Measurements from ENCODE around the gene OTOF.
A peak's percentile ranks its signal among the peaks of the same experiment; 100 is the strongest.

The OTOF gene

DNA sequence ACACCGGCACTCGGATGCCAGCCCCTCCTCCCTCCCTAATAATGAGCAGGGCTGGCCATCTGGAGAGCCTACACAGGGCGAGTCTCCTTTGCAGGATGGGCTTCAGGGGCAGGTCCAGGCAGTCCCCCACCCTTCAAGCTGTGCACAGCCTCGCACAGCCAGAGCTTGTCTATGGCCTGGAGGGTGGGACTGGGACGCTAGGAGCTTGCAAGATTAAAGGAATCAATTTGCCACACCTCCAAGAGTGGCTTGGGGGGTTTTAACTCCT, 43.9 kb upstream of the OTOF start:
- TF ChIP-seq, protein P1, sequence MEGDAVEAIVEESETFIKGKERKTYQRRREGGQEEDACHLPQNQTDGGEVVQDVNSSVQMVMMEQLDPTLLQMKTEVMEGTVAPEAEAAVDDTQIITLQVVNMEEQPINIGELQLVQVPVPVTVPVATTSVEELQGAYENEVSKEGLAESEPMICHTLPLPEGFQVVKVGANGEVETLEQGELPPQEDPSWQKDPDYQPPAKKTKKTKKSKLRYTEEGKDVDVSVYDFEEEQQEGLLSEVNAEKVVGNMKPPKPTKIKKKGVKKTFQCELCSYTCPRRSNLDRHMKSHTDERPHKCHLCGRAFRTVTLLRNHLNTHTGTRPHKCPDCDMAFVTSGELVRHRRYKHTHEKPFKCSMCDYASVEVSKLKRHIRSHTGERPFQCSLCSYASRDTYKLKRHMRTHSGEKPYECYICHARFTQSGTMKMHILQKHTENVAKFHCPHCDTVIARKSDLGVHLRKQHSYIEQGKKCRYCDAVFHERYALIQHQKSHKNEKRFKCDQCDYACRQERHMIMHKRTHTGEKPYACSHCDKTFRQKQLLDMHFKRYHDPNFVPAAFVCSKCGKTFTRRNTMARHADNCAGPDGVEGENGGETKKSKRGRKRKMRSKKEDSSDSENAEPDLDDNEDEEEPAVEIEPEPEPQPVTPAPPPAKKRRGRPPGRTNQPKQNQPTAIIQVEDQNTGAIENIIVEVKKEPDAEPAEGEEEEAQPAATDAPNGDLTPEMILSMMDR (conservative IDR thresholded peaks at IDR 0.05; ENCODE audit: low read length): no peak
- no peak for TF ChIP-seq EZH2phosphoT487 (IDR thresholded peaks at IDR 0.05; ENCODE audit: borderline replicate concordance)
- Histone ChIP-seq H3K9me2 (replicated peaks; ENCODE audit: low read depth, low read length) (no peaks in the 10 kb centered on the region), H3K4me2 (ENCODE audit: low read depth, low read length, poor library complexity, severe bottlenecking) (no peak overlapping the region), H3K4me1 (ENCODE audit: insufficient read depth, low read length, poor library complexity, severe bottlenecking) (peaks cover 33% of the 10 kb centered on the region), H3K79me2 (ENCODE audit: insufficient read depth, low read length) (no peaks in the 10 kb centered on the region), H2AFZ (ENCODE audit: low read length) (no peak overlapping the region), H3K36me3 (ENCODE audit: insufficient read depth, low read length) (no peaks in the 10 kb centered on the region), H3K4me3 (ENCODE audit: low read length, poor library complexity, severe bottlenecking) (no peak overlapping the region), H3K9me3 (ENCODE audit: insufficient read depth, low read depth, low read length) (no peaks in the 10 kb centered on the region), H3F3A (ENCODE audit: low read depth) (0 out of 2 replicates have a peak, but pooled peaks cover 2% of the 10 kb centered on the region), H3K9ac (ENCODE audit: low read depth, low read length, poor library complexity, severe bottlenecking) (peak overlapping the region; percentile 34), H4K20me1 (ENCODE audit: insufficient read depth, low read length, poor library complexity, severe bottlenecking) (no peaks in the 10 kb centered on the region), H3K27me3 (ENCODE audit: insufficient read depth, low read length, poor library complexity, severe bottlenecking) (no peaks in the 10 kb centered on the region)

DNA sequence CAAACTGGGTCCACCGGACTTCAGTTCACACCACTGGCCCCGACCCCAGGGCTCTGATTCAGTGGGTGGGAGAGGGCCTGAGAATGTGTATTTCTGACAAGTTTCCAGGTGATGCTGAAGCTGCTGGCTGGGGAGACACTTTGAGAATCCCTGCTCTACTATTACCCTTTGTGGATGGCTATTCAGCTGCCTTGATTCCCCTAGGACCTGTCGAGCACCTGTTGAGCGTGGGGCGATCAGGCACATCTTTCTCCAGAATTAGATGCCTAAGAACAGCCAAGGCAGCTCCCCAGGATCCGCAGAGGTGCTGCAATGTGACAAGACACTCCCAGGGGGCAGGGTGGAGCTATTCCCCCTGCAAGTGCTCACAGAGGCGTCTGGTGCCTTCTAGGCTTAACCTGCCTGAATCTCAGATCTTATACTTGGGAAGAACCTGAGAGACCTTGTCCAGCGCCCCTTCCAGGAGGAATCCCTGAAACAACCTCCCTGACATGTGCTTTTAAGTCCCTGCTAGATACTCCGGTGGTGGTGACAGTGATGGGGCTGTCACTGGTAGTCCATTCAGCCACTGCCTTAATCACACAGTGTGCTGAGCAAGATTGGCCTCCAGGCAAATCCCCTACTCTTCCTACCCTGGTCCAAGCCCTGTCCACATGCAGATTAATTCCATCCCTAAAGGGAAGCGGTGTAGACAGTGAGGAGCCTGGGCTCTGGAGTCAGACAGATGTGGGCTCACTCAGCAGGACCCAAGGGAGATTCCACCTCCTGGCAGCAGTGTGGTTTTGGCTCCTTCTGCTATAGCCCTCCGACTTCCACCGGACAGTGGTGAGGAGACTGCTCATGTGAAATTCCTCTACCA, 43.4 kb upstream of the OTOF start:
- H3K4me3 ChIP-seq (ENCODE audit: low read length, poor library complexity, severe bottlenecking): no peak overlapping the region
- H3K9me3 ChIP-seq (ENCODE audit: insufficient read depth, low read depth, low read length): no peaks in the 10 kb centered on the region
- H3F3A ChIP-seq (ENCODE audit: low read depth): 0 out of 2 replicates have a peak, but pooled peaks cover 2% of the 10 kb centered on the region
- no peak for TF ChIP-seq EZH2phosphoT487 (IDR thresholded peaks at IDR 0.05; ENCODE audit: borderline replicate concordance)
- TF ChIP-seq, protein P1 (conservative IDR thresholded peaks at IDR 0.05; ENCODE audit: low read length): peak; percentile 69
- H3K4me2 ChIP-seq (ENCODE audit: low read depth, low read length, poor library complexity, severe bottlenecking): no peak overlapping the region
- H3K36me3 ChIP-seq (ENCODE audit: insufficient read depth, low read length): no peaks in the 10 kb centered on the region
- no peaks in the 10 kb centered on the region for H3K79me2 ChIP-seq (ENCODE audit: insufficient read depth, low read length)
- peak overlapping the region; percentile 34 for H3K9ac ChIP-seq (ENCODE audit: low read depth, low read length, poor library complexity, severe bottlenecking)
- H3K4me1 ChIP-seq (ENCODE audit: insufficient read depth, low read length, poor library complexity, severe bottlenecking): peaks cover 33% of the 10 kb centered on the region
- no peak overlapping the region for H2AFZ ChIP-seq (ENCODE audit: low read length)
- no peaks in the 10 kb centered on the region for H4K20me1 ChIP-seq (ENCODE audit: insufficient read depth, low read length, poor library complexity, severe bottlenecking)
- H3K27me3 ChIP-seq (ENCODE audit: insufficient read depth, low read length, poor library complexity, severe bottlenecking): no peaks in the 10 kb centered on the region
- no peaks in the 10 kb centered on the region for H3K9me2 ChIP-seq (replicated peaks; ENCODE audit: low read depth, low read length)

DNA sequence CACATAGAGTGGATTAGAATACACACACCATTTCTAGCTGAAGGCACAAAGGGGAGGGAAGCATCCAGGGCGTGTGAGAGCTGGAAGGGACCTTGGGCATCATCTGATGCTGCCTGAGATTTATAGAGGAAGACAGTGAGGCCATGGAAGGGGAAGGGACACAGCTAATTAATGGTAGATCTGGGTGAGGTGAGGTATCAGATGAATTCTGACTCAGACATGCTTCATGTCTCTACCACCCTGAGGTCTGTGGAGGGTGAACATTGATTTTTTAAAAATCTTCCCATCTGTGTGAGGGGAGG, 42.2 kb upstream of the OTOF start:
- Histone ChIP-seq H3K27me3 (ENCODE audit: insufficient read depth, low read length, poor library complexity, severe bottlenecking) (no peaks in the 10 kb centered on the region), H3K4me1 (ENCODE audit: insufficient read depth, low read length, poor library complexity, severe bottlenecking) (peaks cover 33% of the 10 kb centered on the region)
- TF ChIP-seq EZH2phosphoT487 (IDR thresholded peaks at IDR 0.05; ENCODE audit: borderline replicate concordance): no peak
- TF ChIP-seq, protein P1 (conservative IDR thresholded peaks at IDR 0.05; ENCODE audit: low read length): no peak

More for the DNA sequence above, 42.2 kb upstream of the OTOF start:
- peak overlapping the region; percentile 46 for H3K9ac ChIP-seq (ENCODE audit: low read depth, low read length, poor library complexity, severe bottlenecking)
- peak overlapping the region; percentile 72 for H3K4me2 ChIP-seq (ENCODE audit: low read depth, low read length, poor library complexity, severe bottlenecking)
- H3F3A ChIP-seq (ENCODE audit: low read depth): 0 out of 2 replicates have a peak, but pooled peaks cover 2% of the 10 kb centered on the region
- no peaks in the 10 kb centered on the region for H3K36me3 ChIP-seq (ENCODE audit: insufficient read depth, low read length)
- H3K4me3 ChIP-seq (ENCODE audit: low read length, poor library complexity, severe bottlenecking): peak overlapping the region; percentile 48
- no peaks in the 10 kb centered on the region for H3K9me3 ChIP-seq (ENCODE audit: insufficient read depth, low read depth, low read length)
- no peaks in the 10 kb centered on the region for H3K9me2 ChIP-seq (replicated peaks; ENCODE audit: low read depth, low read length)
- H2AFZ ChIP-seq (ENCODE audit: low read length): no peak overlapping the region
- H4K20me1 ChIP-seq (ENCODE audit: insufficient read depth, low read length, poor library complexity, severe bottlenecking): no peaks in the 10 kb centered on the region
- no peaks in the 10 kb centered on the region for H3K79me2 ChIP-seq (ENCODE audit: insufficient read depth, low read length)
